MM.1S (cell line): ENCODE measurements around the gene CLNK.

Experiments
- CTCF ChIP-seq: fragments of 300-600 bp; sonication (generic); IDR thresholded peaks from 2 replicates; pipeline ENCODE4 v1.5.1; 2016; ENCODE audit warnings: antibody characterized with exemption, low read length, mixed read lengths
- EZH2 ChIP-seq: fragments of 300-600 bp; sonication (generic); optimal IDR thresholded peaks from 2 replicates; pipeline ENCODE3; 2017; ENCODE audit warnings: low read depth, mild to moderate bottlenecking, antibody characterized with exemption, low read length, mixed read lengths
- EZH2phosphoT487 ChIP-seq: fragments of 300-600 bp; sonication (generic); IDR thresholded peaks from 2 replicates; pipeline ENCODE4 v1.6.1; 2018; ENCODE audit warnings: antibody characterized with exemption, low read length

GRCh38 chr4:10521424-10521823 lies 163.1 kb downstream of the CLNK start:
- TF ChIP-seq CTCF (no peak), EZH2phosphoT487 (no peak), EZH2 (no peak)
